GM18511 (cell line): ENCODE measurements around the gene ARL4A.
"Not testable (repeated sequence)": the region's sequence is repeated elsewhere in the genome, so short reads cannot be mapped to it uniquely, and the experiment has no call there.

Source experiments
- ATAC-seq: cut with Tn5 transposase; IDR thresholded peaks from one replicate; pipeline ENCODE4 v1.9.1; 2021; ENCODE audit warnings: mild to moderate bottlenecking, moderate library complexity; ENCODE audit not compliant: unreplicated experiment

ARL4A gene

DNA sequence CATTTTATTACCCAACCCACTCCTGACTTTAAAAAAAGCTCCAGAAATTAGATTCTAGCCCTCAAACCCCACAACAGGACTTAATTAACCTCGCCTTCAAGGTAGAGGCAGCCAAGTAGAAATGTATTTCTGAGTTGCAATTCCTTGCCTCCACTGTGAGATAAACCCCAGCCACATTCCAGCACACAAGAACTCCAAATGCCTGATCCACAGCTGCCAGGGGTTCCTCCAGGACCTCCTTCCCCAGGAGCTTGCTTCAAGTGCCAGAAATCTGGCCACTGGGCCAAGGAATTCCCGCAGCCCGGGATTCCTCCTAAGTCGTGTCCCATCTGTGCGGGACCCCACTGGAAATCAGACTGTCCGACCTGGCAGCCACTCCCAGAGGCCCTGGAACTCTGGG is 25.9 kb upstream of the ARL4A start:
- ATAC-seq: no peak

DNA sequence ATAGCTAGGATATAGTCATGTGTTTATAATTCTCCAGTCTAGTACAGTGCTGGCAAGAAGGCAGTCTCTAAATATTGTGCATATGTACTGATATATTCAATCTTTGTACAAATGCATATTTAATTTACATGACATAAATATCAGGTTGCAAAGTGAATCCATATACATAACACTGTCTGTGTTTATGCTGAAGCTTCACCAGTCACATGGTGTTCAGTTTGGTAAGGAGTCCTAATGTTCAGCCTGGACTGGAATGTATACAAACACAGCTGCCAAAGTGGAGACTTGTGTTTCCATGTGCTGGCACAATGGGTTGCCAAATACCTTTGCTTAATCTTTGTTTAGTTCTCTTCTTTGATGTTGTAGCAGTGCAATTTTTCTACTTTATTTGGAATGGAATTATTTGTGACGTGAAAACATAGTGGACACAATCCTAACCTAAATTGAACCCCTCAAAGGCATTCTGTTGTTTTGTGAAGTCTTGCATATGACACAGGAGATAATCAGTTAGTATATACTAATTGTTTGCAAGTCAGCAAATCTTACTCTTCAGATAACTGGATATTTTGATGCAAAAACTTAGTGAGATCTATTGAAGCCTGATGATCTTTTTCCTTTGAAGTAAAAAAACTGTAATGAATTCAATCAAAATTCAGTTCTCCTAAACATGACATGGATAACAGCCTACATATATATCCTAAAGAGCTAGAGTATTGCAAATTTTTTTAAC is 17.3 kb upstream of the ARL4A start:
- ATAC-seq: no peak

DNA sequence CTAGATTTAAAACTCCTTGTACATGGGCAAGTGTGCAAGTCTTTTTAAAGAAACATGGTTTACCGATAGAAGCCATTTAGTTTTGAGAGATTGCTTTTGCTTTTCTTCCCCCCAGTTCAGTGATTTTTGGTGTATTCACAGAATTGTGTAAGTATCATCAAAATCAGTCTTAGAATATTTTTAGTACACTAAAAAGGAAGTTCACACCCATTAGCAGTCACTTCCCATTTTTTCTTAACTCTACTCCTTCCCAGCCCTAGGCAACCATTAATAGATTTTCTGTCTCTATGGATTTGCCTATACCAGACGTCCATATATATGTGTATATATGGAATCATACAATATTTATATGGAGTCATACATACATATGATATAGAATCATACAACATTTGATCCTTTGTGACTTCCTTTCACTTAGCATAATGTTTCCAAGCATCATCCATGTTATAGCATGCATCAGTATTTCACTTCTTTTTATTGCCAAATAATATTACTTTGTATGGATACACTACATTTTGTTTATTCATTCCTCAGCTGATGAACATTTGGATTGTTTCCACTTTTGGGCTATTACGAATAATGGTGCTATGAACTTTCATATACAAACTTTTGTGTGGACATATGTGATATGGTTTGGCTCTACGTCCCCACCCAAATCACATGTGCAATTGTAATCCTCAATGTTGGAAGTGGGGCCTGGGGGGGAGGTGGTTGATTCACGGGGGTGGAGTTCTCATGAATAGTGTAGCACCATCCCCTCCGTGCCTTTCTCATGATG is 16.5 kb upstream of the ARL4A start:
- no peak for ATAC-seq

DNA sequence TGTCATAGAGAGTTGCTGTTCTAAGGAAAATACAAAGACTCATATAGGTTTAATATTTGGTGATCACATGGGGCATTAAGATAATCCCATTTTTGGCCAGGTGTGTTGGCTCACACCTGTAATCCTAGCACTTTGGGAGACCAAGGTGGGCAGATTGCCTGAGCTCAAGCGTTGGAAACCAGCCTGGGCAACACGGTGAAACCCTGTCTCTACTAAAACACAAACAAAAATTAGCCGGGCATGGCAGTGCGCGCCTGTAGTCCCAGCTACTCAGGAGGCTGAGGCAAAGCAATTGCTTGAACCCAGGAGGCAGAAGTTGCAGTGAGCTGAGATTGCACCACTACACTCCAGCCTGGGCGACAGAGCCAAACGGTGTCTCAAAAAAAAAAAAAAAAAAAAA is 14.0 kb upstream of the ARL4A start:
- ATAC-seq: not testable (repeated sequence)

DNA sequence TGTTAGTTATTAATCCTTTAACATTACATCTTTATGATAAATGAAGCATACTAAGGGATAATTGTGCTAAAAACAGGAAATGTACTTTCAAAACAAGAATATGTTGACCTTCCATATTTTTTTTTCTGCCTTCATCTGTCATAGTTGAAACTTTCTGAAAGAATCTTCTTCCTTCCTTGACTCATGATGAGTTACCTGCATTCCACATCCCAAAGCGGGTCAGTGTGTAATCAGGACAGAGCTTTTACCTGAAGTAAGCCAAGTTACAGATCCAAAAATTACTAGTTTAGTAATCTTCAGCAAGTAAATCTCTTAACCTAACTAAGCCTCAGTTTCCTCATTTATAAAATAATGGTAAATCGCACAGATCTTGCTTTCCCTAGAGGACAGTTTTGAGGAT is 13.4 kb upstream of the ARL4A start:
- no peak for ATAC-seq

DNA sequence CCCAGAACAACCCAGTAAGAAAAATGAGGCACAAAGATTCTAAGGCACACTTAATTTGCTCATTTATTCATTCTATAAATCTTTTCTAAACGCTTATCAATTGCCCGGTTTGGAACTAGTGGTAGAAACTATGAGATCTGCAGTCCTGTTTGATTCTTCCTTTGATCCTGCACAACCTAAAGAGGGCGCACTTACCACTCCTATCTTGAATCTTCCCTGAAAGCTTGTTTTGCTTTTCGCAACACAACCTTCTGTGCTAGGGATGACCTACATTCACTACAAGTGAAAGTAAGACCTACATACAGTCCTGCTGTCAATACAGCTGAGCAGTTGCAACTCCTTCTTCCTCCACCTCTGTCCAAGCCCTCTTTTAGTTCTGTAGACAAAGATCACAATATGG is 12.6 kb upstream of the ARL4A start:
- ATAC-seq: peak; percentile 75

DNA sequence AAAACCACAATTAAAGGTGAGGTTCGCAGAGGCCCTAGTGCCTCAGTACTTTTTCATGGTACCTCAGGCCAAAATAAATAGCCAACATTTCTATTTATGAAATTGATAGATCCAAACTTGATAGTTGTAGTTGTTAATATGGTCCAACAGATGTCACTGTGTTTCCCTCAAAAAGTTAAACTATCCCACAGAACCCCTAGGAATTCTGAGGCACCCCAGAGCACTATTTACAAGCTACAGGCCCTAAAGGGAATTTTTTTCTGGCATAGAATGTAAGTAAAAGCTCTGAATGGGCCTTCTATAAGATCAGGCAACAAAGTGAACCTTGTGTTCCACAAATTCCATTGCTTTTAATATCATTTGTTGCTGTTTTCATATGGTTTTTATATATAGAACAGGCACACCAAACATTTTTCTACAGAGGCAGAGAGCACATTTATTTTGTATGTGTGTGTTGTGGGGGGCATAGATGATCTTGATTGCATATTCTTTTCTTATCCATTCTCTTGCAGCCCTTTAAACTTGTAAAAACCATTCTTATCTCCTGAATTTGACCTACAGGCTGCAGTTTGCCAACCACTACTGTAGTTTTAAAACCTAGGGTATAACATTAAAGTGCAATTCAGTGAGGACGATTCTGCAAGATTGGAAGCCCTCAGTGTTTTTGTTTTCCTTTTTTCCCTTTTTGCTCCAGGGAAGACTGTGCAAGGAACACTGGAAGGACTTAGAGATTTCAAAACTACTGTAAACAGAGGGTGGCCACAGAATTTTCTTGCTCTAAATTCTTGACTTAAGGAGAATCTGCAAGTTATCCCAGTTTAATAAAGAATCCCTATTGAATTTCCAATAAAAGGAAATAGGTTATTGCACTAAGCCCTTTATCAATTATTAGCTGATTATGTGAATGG is 3.5 kb upstream of the ARL4A start:
- ATAC-seq: no peak

DNA sequence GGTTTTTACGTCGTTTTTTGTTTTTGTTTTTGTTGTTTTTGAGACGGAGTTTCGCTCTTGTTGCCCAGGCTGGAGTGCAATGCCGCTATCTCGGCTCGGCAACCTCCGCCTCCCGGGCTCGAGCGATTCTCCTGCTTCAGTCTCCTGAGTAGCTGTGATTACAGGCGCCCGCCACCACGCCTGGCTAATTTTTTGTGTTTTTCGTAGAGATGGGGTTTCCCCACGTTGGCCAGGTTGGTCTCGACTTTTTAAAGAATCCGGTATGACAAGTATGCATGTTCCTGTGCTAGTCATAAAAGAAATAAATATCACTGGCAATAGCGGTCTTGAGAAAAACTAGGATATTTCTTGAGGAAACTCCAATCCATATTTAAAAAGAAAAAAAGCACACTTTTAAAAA is 2.7 kb upstream of the ARL4A start:
- no peak for ATAC-seq

DNA sequence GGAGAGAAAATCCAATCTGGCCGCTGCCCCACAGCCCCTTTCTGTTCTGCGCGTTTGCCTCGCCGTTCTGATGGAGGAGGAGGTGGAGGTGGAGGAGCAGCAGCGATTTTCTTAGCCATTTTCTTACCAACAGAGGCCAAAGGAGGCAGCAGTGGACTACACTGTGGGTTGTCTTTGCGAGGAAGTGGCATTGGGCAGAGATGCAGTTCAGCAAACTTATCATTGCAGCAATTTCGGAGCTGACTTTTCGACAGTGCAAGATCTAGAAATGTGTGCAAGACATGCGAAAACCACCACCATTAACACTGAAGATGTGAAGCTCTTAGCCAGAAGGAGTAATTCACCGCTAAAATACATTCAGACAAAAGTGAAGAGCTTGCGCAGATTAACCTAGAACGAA is 1.9 kb upstream of the ARL4A start:
- no peak for ATAC-seq

DNA sequence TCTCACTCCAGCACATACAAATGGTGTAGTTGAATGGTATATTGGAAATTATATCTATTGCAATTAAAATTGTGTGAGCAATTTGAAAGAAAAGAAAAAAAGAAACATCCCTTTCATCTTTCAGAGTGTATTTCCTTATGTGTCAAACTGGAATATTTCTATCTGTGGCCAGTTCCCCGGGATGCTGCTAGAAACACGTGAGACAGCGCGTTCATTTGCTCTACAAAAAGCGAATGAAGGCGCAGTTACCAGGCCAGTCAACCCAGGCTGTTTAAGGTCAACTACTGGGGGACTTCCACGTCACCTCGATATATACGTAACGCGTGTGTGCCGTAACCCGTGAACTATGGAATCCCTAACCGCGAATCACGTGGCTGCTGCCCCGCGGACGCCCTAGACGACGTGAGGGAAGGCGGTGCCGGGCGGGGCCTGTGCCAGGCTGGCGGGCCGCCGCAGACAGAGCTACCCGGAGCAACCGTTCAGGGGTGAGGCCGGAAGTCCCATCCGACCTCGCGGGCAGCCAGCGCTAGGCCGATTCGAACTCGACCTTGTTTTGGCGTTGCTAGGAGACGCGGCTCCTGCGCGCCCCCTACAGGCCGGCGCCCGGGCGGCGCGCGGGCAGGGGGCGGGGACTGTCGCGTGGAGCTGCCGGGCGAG is 1.1 kb upstream of the ARL4A start:
- ATAC-seq: peak; percentile 80

DNA sequence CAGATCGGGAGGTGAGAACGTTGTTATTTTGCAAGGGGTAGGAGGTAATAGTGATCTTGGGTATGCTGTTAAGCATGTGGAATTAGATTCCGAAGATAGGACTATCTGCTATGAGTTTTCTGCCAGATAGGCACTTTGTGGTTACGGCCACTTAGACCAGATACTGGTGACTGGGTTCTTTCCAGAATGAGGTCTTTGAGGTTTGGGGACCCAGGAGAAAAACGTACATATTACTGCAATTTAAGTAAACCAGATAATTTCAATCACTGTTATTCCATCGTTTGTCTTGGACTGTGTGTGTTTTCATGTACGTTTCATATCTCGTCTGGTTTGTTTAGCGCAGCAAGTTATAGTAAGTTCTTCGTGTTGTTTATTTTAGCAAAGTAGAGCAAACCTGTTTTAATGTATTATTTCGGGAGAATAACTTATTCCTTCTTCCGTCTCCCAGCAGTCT is 312 bp downstream of the ARL4A start:
- no peak for ATAC-seq

DNA sequence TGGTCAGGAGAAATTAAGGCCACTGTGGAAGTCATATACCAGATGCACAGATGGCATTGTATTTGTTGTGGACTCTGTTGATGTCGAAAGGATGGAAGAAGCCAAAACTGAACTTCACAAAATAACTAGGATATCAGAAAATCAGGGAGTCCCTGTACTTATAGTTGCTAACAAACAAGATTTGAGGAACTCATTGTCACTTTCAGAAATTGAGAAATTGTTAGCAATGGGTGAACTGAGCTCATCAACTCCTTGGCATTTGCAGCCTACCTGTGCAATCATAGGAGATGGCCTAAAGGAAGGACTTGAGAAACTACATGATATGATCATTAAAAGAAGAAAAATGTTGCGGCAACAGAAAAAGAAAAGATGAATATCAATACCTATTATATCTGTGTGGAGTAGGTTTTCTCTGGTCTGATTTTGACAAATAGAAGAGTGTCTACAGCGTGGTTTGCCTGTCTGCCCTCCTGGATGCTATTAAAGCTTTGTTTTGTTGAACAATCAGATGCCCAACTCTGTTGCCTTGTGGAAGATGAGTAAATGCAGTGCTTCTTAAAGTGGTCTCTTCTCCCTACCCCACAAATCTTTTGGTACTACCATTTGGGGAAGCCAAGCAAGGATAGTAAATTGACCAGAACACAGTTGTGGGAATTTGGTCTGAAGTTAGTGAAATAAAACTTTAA is 1.2 kb downstream of the ARL4A start:
- not testable (repeated sequence) for ATAC-seq

DNA sequence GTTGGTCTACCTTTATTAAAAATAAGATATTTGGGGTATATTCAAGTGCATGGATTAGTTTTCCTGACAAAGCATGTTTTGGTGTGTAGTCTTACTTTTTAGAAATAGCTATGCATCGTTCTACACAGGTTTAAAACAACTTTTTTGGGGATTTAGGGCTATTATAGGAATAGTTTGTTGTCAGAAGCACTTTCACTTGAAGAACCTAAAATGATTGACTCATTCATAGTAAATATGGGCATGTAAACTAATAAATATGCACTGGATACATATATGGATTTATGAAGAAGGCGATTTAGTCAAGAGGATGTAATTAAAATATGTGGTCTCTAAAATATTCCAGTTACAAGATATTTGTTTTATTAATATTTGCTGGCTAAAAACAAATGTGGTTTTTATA is 2.0 kb downstream of the ARL4A start:
- no peak for ATAC-seq

DNA sequence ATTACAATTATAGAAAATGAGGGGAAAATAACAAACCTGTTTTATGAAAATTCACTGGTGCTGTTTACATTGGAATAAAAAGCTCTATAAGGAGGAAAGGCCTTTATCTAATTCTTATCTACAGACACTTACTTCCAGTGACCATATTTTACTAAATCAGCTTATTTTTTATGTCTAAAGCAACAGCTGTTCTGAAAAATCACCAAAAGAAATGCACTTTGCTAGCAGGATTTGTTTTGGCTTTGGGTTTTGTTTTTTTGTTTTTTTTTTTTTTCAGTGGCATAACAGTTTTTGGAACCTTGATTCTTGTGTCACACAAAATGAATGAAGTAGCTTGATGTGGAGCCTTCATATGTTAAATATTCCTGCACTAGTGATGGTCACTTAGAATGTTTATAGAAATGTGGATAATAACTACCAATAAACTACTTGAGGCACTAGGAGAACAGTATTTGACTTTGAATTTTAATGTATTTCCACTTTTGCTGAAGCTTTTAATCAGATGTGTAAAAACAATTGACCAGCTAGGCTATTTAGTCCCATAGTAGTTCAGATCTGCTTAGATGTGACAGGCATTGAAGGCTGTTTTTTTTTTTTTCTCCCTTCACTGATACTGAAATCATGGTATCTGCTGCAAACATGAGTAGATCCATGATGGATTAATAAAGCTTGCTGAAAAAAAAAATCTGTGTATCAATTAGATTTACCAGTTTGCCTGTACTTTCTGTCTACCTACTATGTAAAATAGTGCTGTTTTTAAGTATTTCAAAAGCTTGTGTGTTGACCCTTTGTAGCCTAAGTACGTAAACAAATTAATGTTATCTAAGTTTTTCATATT is 2.8 kb downstream of the ARL4A start:
- ATAC-seq: no peak

DNA sequence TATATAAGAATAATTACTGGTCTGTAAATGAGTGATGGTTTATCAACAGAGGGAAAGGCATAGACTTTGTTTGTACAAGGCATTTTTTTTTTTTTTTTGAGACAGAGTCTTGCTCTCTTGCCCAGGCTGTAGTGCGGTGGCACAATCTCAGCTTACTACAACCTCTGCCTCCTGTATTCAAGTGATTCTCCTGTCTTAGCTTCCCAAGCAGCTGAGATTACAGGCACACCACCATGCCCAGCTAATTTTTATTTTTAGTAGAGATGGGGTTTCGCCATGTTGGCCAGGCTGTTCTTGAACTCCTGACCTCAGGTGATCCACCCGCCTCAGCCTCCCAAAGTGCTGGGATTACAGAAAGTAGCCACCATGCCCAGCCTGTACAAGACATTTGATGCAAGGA is 4.0 kb downstream of the ARL4A start:
- ATAC-seq: not testable (repeated sequence)

DNA sequence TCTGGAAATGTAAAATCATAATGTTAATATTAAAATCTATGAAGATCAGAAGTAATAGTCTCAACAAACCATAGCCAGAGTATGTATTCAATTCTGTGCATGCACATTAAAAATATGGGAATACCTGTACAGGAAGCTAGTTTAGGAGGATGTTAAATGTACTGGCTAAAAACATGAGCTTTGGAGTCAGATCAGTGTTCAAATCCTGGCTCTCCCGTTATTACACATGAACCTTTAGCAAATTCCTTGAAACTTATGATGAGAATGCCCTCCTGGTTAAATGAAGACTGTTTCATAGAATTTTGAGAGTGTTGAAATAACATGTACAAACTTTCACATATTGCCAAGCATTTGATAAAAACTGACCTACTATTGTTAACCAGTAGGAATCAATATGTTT is 4.6 kb downstream of the ARL4A start:
- no peak for ATAC-seq

DNA sequence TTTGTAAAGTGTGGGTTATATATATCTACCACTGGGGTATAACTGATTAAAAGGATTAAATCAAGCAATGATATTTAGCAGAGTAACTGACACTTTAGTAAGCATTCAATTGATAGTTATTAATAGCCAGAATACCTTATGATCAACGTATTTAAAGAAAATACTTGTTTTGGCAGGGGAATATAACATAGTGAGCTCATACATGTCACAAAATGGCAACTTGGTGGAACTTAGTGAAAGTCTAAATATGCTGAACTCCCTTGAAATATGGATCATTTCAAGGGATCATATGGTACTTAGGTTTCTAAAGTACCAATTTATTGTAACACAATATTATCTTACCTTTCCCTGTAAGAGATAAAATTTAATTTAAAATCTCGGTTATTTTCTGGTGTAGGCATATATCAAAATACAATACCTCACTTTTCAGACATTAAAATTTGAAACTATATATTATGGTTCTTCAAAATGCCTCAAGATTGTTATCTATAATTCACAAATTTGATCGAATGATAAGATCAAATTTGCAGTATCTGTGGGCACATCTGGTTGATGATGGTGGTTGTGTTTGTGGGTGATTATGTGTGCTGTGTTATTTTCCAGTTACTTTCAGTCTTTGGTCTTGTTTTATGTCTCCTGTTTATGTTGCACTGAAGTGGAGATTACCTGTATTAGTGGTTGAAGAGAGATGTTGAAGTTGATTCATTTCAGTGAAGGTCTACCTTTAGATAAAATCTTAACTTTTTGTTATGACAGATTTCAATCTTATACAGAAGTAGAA is 5.2 kb downstream of the ARL4A start:
- ATAC-seq: no peak

DNA sequence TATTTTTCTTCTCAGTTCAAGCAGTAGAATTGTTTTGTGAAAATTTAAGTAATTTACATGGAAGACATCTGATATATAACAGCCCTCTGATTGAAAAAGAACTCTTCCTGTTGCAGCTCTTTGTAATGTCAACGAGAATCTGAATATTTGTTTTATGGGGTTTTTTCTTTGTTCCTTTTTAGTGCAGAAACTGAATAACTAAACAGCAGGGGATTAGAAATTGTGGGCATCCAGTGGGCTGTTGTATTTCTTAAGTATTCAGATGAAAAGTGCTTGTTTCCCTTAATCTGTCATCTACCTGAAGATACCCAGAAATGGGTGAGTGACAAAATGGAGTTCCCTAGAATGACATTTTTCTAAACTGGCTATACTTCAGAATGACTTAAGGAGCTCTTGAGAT is 7.4 kb downstream of the ARL4A start:
- no peak for ATAC-seq

DNA sequence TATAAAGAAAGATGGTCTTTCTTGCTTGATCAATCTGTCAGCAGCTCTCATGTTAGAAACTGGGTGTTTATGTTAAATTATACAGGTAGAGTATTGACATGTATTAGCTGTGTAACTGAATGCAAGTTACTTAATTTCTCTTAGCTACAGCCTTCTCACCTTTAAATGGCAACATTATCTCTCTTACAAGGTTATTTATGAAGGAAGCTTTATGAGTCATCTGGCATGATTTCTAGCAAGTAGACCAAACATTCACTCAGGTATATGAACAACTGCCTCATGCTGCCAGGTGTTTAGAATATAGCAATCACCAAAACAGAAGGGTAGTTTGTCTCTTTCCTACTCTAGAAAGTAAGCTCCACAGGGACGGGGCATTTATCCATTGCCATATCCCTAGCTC is 8.5 kb downstream of the ARL4A start:
- no peak for ATAC-seq
